ENCODE results near the gene SP140.
A peak's percentile ranks its signal among the peaks of the same experiment; 100 is the strongest.

DNA sequence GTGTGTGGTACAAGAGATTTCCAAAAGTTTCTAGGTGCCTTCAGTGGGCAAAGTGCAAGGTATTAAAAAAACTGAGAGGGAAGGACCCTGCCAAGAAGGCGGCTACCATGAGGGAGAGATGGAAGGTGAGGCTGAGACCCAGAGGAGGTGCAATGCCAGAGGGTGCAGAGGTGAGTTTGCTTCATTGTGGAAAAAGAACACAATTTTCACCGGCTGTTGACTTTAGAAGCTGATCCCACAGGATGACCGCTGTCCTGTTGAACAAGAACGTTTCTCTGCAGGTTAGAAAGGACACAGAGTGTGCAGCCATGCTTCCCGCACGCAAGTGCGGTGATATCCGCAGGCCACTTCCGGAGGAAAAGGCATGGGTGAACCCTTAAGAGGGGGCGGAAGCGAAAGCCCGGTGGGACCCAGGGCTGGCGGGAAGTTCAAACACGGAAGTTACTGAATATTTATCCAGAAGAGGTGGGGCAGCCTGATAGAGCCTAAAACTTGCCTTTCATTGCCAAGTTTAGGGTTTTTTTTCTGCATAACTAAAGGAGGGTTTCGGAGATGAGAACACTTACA, 22.3 kb upstream of the SP140 start:
- no peak for TF ChIP-seq MXI1 (IDR thresholded peaks at IDR 0.05; ENCODE audit: low read depth, low read length)
- TF ChIP-seq POLR2AphosphoS5 (IDR thresholded peaks at IDR 0.05; ENCODE audit: low read length): 0 out of 2 replicates have a peak, but pooled peaks have one; percentile 5
- TF ChIP-seq CTCF (IDR thresholded peaks at IDR 0.05 in 2 of 3, conservative IDR thresholded peaks at IDR 0.05 in 1 of 3; ENCODE audit: control insufficient read depth in 2 of 3, extremely low read depth in 1 of 3, insufficient read depth in 1 of 3, low read depth in 3 of 3, low read length in 3 of 3): no peak
- TF ChIP-seq TAF1 (IDR thresholded peaks at IDR 0.05; ENCODE audit: borderline replicate concordance, low read depth, low read length): no peak
- no peak for TF ChIP-seq SP1 (IDR thresholded peaks at IDR 0.05; ENCODE audit: low read depth, low read length)
- no peak for TF ChIP-seq TARDBP (IDR thresholded peaks at IDR 0.05; ENCODE audit: borderline replicate concordance)
- no peak for TF ChIP-seq USF2 (IDR thresholded peaks at IDR 0.05; ENCODE audit: borderline replicate concordance, low read depth, low read length)
- TF ChIP-seq ZBTB40 (IDR thresholded peaks at IDR 0.05; ENCODE audit: borderline replicate concordance): peak; percentile 24; the same call in 1 of the 2 replicates

Data from GM12878 (cell line).